HepG2 (cell line): Measurements from ENCODE around the gene BIN1. TPM values are rescaled to one million over a fixed set of nuclear protein-coding genes. Genes with fewer than 3 reads are reported as not detected.

Experiments used
- ATAC-seq: fragments of 200-7000 bp; cut with Tn5 transposase; 3 replicates; pipeline ENCODE4 v1.9.1; 2020; ENCODE audit warnings: mild to moderate bottlenecking, moderate library complexity
- BruUV-seq: library from RNA; stranded (reverse); fragments of 400-500 nt; replicated peaks from 2 replicates; lab custom pipeline; 2021; lab: Mats Ljungman, UMichigan
- CTCF ChIA-PET: fragments of 300-600 bp; formaldehyde crosslinking; extraction: SDS; loops from one replicate; lab custom pipeline; 2021; ENCODE audit warnings: low total read pairs, inconsistent platforms, low intra/inter-chr PET ratio; lab: Yijun Ruan, JAX
- POLR2A ChIA-PET: fragments of 350-600 bp; sonication (Branson Sonifier 250); formaldehyde crosslinking; loops from one replicate; lab custom pipeline; 2020; ENCODE audit warnings: antibody characterized with exemption, inconsistent platforms; lab: Yijun Ruan, JAX
- DNase-seq: peaks from one replicate; pipeline ENCODE4 v3.0.0-alpha.2; 2015; ENCODE audit warnings: low spot score
- FAIRE-seq: peaks from 3 replicates; lab custom pipeline; 2011; peaks lifted over from hg19 to GRCh38; lab: Jason Lieb, UNC
- H2AFZ ChIP-seq: one replicate; pipeline ENCODE4 v1.6.1; 2011; ENCODE audit warnings: low read length, inconsistent platforms
- H3K27ac ChIP-seq: fragments of 300-600 bp; 3 replicates; pipeline ENCODE4 v1.8.0; 2011; ENCODE audit warnings: mixed run types, mild to moderate bottlenecking, mixed read lengths, low read length, inconsistent platforms; ENCODE audit not compliant: insufficient read depth; ENCODE audit errors: extremely low read length
- H3K27me3 ChIP-seq, 2 experiments: fragments of 200-600 bp in 1 of 2; 2 replicates in 1 of 2; 3 replicates in 1 of 2; pipeline versions ENCODE4 v1.6.0 to v1.8.0; 2011; ENCODE audit warnings: low read length in 2 of 2, mild to moderate bottlenecking in 2 of 2, moderate library complexity in 2 of 2, inconsistent platforms in 1 of 2; ENCODE audit not compliant: insufficient read depth in 2 of 2, control insufficient read depth in 1 of 2
- H3K36me3 ChIP-seq, 2 experiments: fragments of 200-600 bp in 1 of 2; replicated peaks in 1 of 2; 2 replicates in 1 of 2; 3 replicates in 1 of 2; pipeline versions ENCODE4 v1.5.1 to v1.8.0; 2011; ENCODE audit warnings: low read length in 2 of 2, inconsistent platforms in 1 of 2; ENCODE audit not compliant: insufficient read depth in 2 of 2, control insufficient read depth in 1 of 2
- H3K4me1 ChIP-seq: 2 replicates; pipeline ENCODE4 v1.5.1; 2012; ENCODE audit warnings: low read length, inconsistent platforms; ENCODE audit not compliant: insufficient read depth
- H3K4me2 ChIP-seq: 2 replicates; pipeline ENCODE4 v1.6.0; 2011; ENCODE audit warnings: low read depth, low read length, inconsistent platforms
- H3K4me3 ChIP-seq, 3 experiments: fragments of 200-600 bp in 1 of 3; sonication (generic), shearing (Covaris generic) in 1 of 3; replicated peaks in 1 of 3; 2 replicates each; pipeline ENCODE4 v1.5.1; 2011 to 2016; ENCODE audit warnings: low read length in 3 of 3, inconsistent platforms in 2 of 3, low read depth in 2 of 3, mild to moderate bottlenecking in 2 of 3, control low read depth in 1 of 3, mixed read lengths in 1 of 3; ENCODE audit not compliant: insufficient read depth in 1 of 3
- H3K79me2 ChIP-seq: one replicate; pipeline ENCODE4 v1.6.1; 2011; ENCODE audit warnings: low read length, inconsistent platforms; ENCODE audit not compliant: insufficient read depth
- H3K9ac ChIP-seq: 2 replicates; pipeline ENCODE4 v1.6.0; 2011; ENCODE audit warnings: mild to moderate bottlenecking, low read depth, low read length, inconsistent platforms; ENCODE audit not compliant: insufficient read depth
- H3K9me3 ChIP-seq: 2 replicates; pipeline ENCODE4 v1.5.1; 2012; ENCODE audit warnings: mild to moderate bottlenecking, low read length
- H4K20me1 ChIP-seq: 2 replicates; pipeline ENCODE4 v1.6.0; 2011; ENCODE audit warnings: inconsistent platforms, mild to moderate bottlenecking, low read length, moderate library complexity; ENCODE audit not compliant: insufficient read depth
- ARID5B ChIP-seq: IDR thresholded peaks from 2 replicates; pipeline ENCODE4 v1.4.0; 2020; ENCODE audit warnings: mild to moderate bottlenecking, missing genetic modification reagents
- DDIT3 ChIP-seq: sonication (generic); formaldehyde crosslinking; IDR thresholded peaks from 2 replicates; pipeline ENCODE4 v1.4.0; 2020; ENCODE audit warnings: mild to moderate bottlenecking, missing genetic modification reagents
- DNMT3B ChIP-seq: conservative IDR thresholded peaks from 2 replicates; pipeline ENCODE4 v1.6.1; 2016; ENCODE audit warnings: missing biosample characterization, control low read depth
- FOXA3 ChIP-seq: IDR thresholded peaks from 2 replicates; pipeline ENCODE4 v1.6.1; 2016; ENCODE audit warnings: missing genetic modification reagents, missing compliant biosample characterization
- GATA4 ChIP-seq: sonication (generic); IDR thresholded peaks from 2 replicates; pipeline ENCODE4 v1.6.1; 2016; ENCODE audit warnings: antibody characterized with exemption, low read depth, borderline replicate concordance
- GZF1 ChIP-seq: sonication (generic); formaldehyde crosslinking; IDR thresholded peaks from 2 replicates; pipeline ENCODE4 v1.5.1; 2020; ENCODE audit warnings: mild to moderate bottlenecking, missing genetic modification reagents
- IRF1 ChIP-seq: sonication (generic); formaldehyde crosslinking; IDR thresholded peaks from 2 replicates; pipeline ENCODE4 v1.4.0; 2020; ENCODE audit warnings: low read depth, mild to moderate bottlenecking, missing genetic modification reagents
- NPAS2 ChIP-seq: sonication (generic); formaldehyde crosslinking; IDR thresholded peaks from 2 replicates; pipeline ENCODE4 v1.8.0; 2022; ENCODE audit warnings: mild to moderate bottlenecking, missing genetic modification reagents, borderline replicate concordance
- PRPF4 ChIP-seq: fragments of 200-400 bp; formaldehyde crosslinking; IDR thresholded peaks from 2 replicates; pipeline ENCODE4 v1.6.1; 2016; ENCODE audit warnings: low read length, low read depth; ENCODE audit not compliant: poor library complexity, severe bottlenecking
- RBAK ChIP-seq: sonication (generic); formaldehyde crosslinking; IDR thresholded peaks from 2 replicates; pipeline ENCODE4 v1.5.1; 2020; ENCODE audit warnings: mild to moderate bottlenecking, missing genetic modification reagents
- RCOR2 ChIP-seq: IDR thresholded peaks from 2 replicates; pipeline ENCODE4 v1.6.1; 2016; ENCODE audit warnings: missing biosample characterization, missing genetic modification reagents
- SP5 ChIP-seq: IDR thresholded peaks from 2 replicates; pipeline ENCODE4 v1.6.1; 2016; ENCODE audit warnings: low read depth, borderline replicate concordance
- SRSF9 ChIP-seq: fragments of 200-400 bp; formaldehyde crosslinking; IDR thresholded peaks from 2 replicates; pipeline ENCODE4 v1.6.1; 2018; ENCODE audit warnings: borderline replicate concordance, mild to moderate bottlenecking, low read depth, low read length; ENCODE audit not compliant: insufficient read depth, poor library complexity, severe bottlenecking
- ZNF20 ChIP-seq: sonication (generic); formaldehyde crosslinking; IDR thresholded peaks from 2 replicates; pipeline ENCODE4 v1.4.0; 2020; ENCODE audit warnings: mild to moderate bottlenecking, moderate library complexity, missing genetic modification reagents
- ZNF558 ChIP-seq: sonication (generic); formaldehyde crosslinking; IDR thresholded peaks from 2 replicates; pipeline ENCODE4 v1.9.0; 2022; ENCODE audit warnings: mild to moderate bottlenecking, missing genetic modification reagents, borderline replicate concordance
- ZNF660 ChIP-seq: sonication (generic); formaldehyde crosslinking; IDR thresholded peaks from 2 replicates; pipeline ENCODE4 v1.5.1; 2020; ENCODE audit warnings: mild to moderate bottlenecking, low read depth, missing genetic modification reagents, borderline replicate concordance
- WGBS: methylation state at CpG from one replicate; pipeline ENCODE4 v1.1.6; 2017; ENCODE audit warnings: low lambda C conversion rate; 5-methylcytosine and 5-hydroxymethylcytosine counted together
- in situ Hi-C: cut with HindIII; loops from 2 replicates; pipeline ENCODE4 v1.10.0; 2017; ENCODE audit warnings: low pct_unique_long_range_greater_than_20kb; ENCODE audit not compliant: extremely low pct_ligation_motif_present
- intact Hi-C: fragments of 100-400 bp; cut with micrococcal nuclease; formaldehyde crosslinking; loops from one replicate; pipeline ENCODE4 v1.10.0; 2022; ENCODE audit not compliant: unreplicated experiment
- polyA plus RNA-seq, 8 experiments: library from polyadenylated mRNA; depleted of rRNA in 3 of 8; stranded (reverse) in 7 of 8; unstranded in 1 of 8; fragments of >200 nt; fragmentation: Illumina TruSeq in 4 of 8; extraction: Trizol in 4 of 8; gene quantifications; 2 replicates each; pipeline versions ENCODE4 v1.2.1 to v1.2.3, GENCODE V29; 2011 to 2016; ENCODE audit warnings: low read depth in 4 of 8, missing spikeins in 1 of 8, mixed read lengths in 1 of 8; ENCODE audit not compliant: insufficient read depth in 1 of 8
- total RNA-seq, 5 experiments: library from RNA; depleted of rRNA; stranded (reverse); fragments of >200 nt; fragmentation: Illumina TruSeq; extraction: Trizol; gene quantifications; 2 replicates each; pipeline ENCODE4 v1.2.3, GENCODE V29; 2016; ENCODE audit warnings: low read depth in 1 of 5
- TF ChIP-seq, protein P1 (sequence below): sonication (generic); formaldehyde crosslinking; IDR thresholded peaks from 2 replicates; pipeline ENCODE4 v1.4.0; 2020; ENCODE audit warnings: missing genetic modification reagents

BIN1 gene
- total and polyA plus RNA-seq, 2 of the 13 experiments (the other 11 are each of a cell fraction or from before 2014, with no cell fraction given) = 0.93 to 1.2 TPM

GRCh38 chr2:127124426-127124825 is 17.5 kb upstream of the BIN1 start:
- no peaks in the 10 kb centered on the region for H3K36me3 ChIP-seq
- H3K4me2 ChIP-seq = no peak overlapping the region
- ChIA-PET POLR2A (no interaction called here), CTCF (no interaction called here)
- H4K20me1 ChIP-seq = no peaks in the 10 kb centered on the region
- TF ChIP-seq FOXA3 (CRISPR knock-in tag) = no peak
- TF ChIP-seq, protein P1, sequence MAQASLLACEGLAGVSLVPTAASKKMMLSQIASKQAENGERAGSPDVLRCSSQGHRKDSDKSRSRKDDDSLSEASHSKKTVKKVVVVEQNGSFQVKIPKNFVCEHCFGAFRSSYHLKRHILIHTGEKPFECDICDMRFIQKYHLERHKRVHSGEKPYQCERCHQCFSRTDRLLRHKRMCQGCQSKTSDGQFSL (CRISPR knock-in tag) = no peak
- no peak for TF ChIP-seq GZF1 (CRISPR knock-in tag)
- no peak for TF ChIP-seq DDIT3
- TF ChIP-seq NPAS2 = no peak
- TF ChIP-seq ZNF20 (CRISPR knock-in tag) = no peak
- no peak for TF ChIP-seq IRF1 (CRISPR knock-in tag)
- TF ChIP-seq GATA4 = no peak
- TF ChIP-seq PRPF4 = no peak
- TF ChIP-seq RCOR2 (CRISPR knock-in tag) = no peak
- no peak for TF ChIP-seq ZNF558 (CRISPR knock-in tag)
- no peak for TF ChIP-seq ARID5B (CRISPR knock-in tag)
- no peak for TF ChIP-seq DNMT3B
- no peak for TF ChIP-seq SRSF9
- TF ChIP-seq SP5 (CRISPR knock-in tag) = no peak
- no peak for TF ChIP-seq ZNF660
- no peak for TF ChIP-seq RBAK (CRISPR knock-in tag)
- H3K27me3 ChIP-seq = no peaks in the 10 kb centered on the region; a peak in 1 of 5 replicates
- WGBS = 32% methylated on average over 8 of the region's 8 CpGs
- H3K27ac ChIP-seq = no peak overlapping the region
- H2AFZ ChIP-seq = no peak overlapping the region
- in situ Hi-C loops (no loop called here), intact Hi-C loops (no loop called here)
- H3K9ac ChIP-seq = no peak overlapping the region
- H3K4me1 ChIP-seq = peaks cover 8% of the 10 kb centered on the region; the same call in 1 of the 2 replicates
- FAIRE-seq = no peak
- no TSS peak for BruUV-seq
- no peak for DNase-seq
- no peak overlapping the region for H3K4me3 ChIP-seq
- no peaks in the 10 kb centered on the region for H3K79me2 ChIP-seq
- no peak for ATAC-seq
- H3K9me3 ChIP-seq = no peaks in the 10 kb centered on the region
